GM18517 (cell line): Measurements from ENCODE around the gene GLT1D1.
"Not testable (repeated sequence)": the region's sequence is repeated elsewhere in the genome, so short reads cannot be mapped to it uniquely, and the experiment has no call there.

Source experiments
- ATAC-seq: cut with Tn5 transposase; IDR thresholded peaks from one replicate; pipeline ENCODE4 v1.9.1; 2021; ENCODE audit warnings: mild to moderate bottlenecking, moderate library complexity; ENCODE audit not compliant: unreplicated experiment

GLT1D1 gene

DNA sequence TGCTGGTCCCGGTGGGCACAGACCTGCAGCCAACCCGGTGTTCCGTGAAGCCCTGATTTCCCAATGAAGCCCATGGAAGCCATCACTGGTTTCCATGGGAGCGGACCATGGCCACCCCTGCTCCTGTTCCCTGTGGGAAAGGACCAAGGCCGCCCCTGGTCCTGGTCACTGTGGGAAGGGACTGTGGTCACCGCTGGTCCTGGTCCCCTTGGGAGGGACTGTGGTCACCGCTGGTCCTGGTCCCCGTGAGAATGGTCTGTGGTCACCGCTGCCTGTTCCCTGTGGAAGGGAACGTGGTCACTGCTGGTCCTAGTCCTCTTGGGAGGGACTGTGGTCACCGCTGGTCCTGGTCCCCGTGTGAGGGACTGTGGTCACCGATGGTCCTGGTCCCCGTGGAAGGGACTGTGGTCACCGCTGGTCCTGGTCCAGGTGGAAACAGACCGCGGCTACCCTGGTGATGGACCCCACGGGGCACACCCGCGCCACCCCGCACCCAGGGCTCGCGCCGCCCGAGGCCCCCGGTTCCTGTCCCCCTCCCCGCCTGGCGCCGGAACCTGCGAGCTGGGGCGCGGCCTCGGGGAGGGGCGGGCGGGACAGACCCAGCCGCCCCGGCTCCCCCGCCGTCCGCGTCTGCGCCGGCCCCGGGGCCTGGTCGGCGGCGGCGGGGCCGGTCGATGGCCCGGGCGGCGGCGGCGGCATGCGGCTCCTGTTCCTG, at the start of gene GLT1D1:
GLT1D1 (plus strand) TSS at position 594 of the 715 bp plus-strand sequence; CDS start at position 698, 104 bp downstream.
- no peak for ATAC-seq

DNA sequence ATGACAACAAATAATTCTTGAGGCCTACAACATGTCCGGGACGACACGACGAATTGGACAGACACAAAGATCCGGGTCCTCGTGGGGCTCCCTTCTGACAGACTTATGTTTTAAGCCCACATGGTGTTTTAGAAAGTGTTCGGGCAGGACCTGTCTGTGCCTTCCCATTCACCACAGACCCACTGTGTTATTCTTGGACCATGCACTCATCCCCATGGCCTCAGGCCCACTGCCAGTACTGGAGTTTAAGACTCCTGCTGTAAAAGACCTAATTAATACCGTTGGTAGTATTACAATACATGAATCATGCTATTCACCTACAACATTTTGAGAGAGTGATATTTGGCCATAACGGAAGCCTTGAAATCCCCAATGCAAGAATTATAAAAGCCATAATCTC, 49.5 kb upstream of the GLT1D1 start:
- ATAC-seq: no peak

DNA sequence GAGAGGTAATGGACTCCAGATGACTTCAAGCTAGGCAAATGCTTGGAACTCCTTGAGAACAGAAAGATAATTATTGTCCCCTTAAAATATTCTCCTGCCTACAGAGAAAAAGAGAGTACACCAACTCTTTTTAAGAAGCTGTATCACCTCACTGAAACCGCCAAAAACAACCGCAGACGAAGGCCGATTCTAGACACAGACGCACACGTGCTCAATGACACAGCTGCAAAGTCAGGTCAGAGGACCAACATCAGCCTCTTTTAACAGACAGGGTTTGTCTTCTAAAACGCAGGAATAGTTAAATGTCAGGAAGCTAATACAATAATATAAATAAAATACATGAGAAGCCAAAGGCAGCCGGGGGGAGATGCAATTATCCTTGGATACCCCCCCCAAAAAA, 48.5 kb upstream of the GLT1D1 start:
- no peak for ATAC-seq

DNA sequence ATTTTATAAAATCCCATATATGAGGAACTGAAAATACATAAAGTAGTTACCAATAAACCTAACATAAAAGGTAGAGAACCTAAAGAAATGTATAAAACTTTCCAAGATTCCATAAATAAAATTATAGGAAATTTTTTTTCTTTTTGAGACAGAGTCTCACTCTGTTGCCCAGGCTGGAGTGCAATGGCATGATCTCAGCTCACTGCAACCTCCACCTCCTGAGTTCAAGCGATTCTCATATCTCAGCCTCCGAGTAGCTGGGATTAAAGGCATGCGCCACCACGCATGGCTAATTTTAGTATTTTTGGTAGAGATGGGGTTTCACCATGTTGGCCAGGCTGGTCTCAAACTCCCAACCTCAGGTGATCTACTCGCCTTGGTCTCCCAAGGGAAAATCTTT, 47.9 kb upstream of the GLT1D1 start:
- not testable (repeated sequence) for ATAC-seq

DNA sequence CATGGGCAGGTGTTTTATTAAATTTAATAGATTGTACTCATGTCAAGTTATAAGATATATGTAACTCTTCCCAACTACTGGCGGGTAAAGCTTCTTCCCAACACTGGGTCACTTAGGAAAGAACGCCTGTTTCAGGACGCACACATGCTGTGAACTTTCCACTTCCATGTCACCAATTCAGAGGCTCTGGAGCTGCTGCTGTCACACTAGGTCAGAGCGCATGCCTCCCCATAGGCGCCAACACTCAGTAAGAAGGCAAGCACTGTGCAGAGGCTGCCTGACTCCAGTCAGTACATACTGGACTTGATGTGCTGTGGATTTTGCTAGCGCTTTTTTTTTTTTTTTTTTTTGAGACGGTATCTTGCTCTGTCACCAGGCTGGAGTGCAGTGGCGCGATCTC, 46.7 kb upstream of the GLT1D1 start:
- ATAC-seq: no peak

DNA sequence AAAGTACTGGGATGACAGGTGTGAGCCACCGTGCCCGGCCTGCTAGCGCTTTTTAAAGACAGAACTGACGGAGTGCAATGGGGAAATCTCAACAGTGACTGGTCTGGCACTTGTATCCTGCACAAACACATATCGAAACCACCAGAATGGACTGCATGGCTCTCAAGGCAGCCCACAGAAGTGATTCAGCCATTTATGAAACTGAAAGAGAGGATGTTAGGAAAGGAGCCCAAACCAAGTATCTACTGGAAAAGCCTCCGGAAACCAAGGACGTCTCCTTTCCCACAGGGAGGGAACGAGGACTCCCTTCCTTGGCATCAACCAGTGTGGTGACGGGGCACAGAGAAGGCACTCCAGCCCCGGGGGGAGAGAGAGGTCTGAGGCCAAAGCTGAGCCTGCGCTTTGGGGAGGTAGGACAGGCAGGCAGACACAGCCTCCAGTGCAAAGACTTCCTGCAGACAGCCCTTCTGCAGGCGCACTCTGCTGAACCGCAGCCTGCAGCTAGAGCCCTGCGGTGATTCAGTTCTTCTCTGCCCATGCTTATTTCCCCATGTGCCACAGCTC, 46.0 kb upstream of the GLT1D1 start:
- ATAC-seq: no peak

DNA sequence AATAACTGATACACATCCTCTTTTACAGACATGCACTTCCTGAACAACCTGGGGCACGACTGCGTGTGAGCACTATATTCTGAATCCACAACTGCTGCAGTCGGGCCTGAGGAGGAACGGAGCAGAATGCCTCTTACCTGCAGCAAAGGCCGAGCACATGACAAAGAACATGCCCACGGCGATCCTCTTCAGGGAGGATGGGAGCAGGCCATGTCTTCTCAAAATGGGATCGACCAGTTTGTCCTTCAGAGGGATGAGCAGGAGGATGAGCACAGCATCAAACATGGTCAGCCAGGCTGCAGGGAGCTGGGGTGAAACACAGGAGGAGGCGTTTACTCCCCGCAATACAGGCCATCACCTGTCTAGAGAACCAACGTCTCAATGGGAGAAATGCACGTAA, 44.6 kb upstream of the GLT1D1 start:
- ATAC-seq: no peak

DNA sequence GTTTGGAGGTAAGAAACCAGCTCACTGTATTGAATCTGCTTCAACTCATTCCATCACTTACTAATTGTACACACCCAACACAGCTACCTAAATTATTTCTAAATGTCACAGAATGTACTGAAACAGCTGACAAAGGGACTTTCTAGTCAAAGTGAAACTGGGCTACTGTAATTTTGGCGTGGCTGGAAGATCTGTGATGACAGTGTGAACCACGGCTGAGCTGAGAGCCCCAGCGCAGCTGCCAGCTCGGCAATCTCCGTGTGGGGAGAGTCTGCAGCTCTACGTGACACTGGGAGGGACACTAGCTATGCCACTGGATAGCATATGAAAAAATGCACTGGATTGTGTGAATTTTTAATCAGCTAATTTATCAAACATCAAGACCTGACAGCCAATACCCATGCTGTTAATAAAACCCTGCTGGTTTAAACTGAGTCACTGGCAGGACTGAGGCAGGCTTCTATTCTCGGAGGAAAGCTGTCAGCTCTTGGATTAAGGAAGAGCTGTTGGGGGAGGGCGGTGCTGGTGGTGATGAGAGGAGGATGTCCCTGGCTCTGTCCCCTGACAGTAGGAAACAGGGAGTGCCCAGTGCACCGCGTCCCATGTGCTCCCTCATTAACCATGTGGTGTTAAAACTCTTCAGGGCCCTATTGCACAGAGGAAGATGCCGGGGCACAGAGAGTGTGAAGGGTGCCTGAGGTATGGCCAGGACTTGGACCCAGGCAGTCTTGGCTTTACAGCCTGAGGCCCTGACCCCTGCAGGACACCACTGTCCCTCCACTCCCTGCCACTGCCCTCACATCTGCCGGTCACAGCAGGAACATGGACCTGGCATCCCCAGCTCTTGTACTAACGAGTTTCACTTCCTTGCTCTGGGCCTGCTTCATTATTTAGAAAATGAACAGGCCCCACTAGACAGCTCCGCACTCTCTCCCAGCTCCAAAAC, 42.8 kb upstream of the GLT1D1 start:
- peak; percentile 68 for ATAC-seq

DNA sequence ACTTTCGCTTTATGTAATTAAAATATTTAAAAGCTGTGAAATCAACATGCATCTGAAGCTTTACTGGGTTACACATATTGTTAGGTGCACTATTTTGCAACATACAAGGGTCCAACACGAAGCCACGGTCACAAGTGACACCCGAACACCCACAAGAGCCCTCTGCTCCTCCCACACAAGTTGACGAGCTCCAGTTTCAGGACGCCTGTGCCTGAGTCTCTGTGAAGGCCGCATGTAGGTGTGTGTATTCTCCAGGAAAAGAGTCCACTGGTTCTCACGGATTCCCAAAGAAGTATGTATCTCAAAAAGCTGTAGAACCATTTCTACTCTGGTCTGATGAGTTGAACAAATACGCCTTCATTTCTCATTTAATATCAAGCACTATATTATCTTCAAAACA, 41.5 kb upstream of the GLT1D1 start:
- no peak for ATAC-seq

DNA sequence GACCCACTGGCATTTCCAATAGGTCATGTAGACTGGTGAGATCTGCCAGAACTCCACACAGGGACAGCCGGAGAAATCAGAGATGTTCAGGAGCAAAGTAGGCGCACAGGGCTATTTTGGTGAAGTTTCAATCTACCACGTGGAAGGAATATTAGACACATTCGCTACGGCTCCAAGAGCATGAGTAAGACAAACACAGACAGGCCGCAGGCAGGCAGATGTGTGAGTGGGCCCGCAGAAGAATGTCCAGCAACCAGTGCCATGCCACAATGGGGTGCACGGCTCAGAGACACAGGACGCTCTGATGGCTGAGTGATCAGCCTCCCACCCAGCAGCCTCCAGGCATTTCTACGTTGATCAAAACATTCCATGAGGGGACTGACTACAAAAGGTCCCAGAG, 39.9 kb upstream of the GLT1D1 start:
- no peak for ATAC-seq

DNA sequence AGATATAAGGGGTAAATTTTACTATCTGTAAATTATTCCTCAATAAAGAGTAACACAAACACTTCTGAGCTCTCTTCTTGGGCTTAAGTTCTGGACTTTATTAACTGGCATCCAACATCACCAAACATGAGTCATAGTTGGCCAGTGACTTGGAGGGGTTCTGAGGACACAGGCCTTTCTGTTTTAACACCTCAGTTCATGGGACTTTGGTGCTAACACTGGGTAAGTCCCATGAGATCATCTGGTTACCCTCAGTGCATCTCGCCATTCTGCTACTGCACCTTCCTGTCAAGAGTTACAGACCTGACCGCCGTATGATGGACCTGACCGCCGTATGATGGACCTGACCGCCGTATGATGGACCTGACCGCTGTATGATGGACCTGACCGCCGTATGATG, 39.4 kb upstream of the GLT1D1 start:
- no peak for ATAC-seq

DNA sequence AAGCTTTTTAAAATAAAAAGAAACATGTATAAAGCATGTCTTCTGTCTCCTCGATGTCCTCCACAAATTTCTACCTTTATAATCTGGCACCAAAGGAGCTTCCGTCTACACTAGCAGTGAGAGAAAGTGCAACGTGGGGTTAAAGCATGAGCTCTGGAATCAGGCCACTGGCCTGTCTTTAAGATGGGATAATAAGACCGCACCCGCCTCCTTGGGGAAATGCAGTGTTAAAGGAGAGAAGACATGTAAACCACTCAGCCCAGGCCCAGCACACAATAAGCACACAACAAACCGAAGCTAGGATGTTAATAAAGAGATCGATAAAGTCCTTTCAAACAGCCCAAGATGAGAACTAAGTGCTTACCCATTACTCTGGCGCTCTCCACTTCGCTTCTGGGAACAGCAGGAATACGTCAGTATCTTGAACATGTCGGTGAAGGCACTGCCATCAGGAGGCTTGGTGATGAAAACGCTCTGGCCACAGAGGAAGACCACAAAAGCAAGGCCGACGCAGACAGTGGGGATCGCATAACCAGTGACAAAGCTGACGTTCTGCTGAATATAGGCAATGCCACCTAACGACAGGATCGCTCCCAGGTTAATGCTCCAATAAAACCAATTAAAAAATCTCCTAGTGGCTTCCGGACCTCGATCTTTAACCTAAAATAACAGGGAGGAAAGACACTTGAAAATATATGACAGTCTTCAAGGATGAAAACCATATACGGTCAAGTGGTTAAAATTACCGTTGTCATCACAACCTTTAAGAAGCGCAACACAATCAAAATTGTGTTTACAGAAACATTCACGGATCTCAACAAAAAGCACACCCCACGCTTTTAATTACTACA, 38.6 kb upstream of the GLT1D1 start:
- ATAC-seq: no peak

DNA sequence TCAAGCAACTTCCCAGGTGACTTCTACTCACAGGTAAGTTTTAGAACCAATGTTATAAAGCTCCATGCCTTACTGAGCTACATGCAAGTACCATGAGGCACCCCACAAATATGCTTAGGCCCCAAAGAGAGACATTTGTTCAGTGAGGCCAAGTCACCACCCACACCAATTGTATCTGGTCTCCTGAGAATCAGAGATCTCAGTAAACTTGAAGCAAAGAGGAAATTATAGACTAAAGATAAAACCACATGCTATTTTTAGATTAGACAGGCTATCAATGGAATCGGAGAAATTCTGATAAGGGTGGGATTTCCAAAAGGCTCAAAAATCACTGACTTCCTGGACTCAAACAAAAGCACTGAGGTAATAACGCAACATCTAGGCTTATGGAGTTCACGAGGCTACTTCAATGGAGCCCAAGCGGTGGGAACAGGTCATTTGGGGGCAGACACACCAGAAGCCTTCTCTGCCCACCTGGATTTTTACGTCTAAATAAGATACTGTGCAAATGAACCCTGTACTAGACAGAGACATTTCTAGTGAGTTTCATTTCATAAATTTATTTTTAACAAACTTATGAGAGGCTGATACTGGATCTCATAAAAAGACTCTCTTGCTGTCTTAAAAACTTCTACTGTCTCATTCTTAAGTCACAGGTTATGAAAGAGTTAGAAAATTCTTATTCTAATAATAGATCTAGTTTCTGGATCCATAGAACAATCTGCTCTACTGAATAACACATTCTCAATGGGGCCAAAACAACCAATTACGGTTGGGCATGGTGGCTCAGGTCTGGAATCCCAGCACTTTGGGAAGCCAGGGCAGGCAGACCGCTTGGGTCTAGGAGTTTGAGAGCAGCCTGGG, 37.3 kb upstream of the GLT1D1 start:
- ATAC-seq: no peak

DNA sequence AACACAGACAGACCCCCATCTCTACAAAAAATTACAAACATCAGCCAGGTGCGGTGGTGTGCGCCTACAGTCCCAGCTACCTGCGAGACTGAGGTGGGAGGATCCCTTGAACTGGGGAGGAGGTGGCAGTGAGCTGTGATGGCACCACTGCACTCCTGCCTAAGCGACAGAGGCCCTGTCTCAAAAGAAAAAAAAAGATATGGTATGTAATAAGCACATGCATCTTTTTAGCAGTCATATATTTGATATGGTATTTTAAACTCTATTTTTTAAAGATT, 36.7 kb upstream of the GLT1D1 start:
- ATAC-seq: no peak

DNA sequence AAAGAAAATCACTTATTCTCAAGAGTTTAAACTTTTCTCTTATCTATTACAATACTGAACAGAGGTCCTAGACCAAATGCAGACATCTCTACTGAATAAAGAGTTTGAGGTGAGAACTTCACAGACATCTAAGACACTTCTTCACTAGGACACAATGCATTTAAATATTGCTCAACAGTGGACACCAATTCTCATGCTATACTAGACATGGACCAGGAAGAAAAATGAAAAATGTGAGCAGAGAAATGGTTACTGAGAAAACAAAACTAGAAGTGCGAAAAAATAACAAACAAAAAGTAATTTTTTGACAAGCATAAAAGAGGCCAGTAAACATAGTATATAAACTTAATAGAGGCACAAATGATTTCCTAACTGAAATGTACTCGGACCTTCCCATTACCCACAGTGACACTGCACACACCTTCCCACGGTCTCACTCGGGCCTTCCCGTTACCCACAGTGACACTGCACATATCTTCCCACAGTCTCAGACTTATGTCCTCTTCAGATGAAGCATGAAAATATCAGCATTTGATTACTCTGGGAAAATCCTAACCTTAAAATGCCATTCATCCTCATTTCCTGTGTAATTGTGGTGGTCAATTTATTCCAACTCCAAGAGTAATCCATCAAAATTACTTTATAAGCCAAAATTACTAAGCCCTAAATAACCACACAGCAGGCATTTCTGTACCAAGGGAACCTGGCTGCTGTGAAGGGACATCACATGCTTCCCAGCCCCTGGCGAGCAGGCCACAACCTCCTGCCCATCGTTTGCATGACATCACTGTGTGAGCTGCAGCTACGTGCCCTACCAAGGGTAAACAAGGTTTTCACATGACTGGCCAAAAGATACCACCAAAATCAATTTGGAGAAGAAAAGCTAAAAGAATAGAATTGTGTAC, 35.9 kb upstream of the GLT1D1 start:
- ATAC-seq: peak; percentile 38

DNA sequence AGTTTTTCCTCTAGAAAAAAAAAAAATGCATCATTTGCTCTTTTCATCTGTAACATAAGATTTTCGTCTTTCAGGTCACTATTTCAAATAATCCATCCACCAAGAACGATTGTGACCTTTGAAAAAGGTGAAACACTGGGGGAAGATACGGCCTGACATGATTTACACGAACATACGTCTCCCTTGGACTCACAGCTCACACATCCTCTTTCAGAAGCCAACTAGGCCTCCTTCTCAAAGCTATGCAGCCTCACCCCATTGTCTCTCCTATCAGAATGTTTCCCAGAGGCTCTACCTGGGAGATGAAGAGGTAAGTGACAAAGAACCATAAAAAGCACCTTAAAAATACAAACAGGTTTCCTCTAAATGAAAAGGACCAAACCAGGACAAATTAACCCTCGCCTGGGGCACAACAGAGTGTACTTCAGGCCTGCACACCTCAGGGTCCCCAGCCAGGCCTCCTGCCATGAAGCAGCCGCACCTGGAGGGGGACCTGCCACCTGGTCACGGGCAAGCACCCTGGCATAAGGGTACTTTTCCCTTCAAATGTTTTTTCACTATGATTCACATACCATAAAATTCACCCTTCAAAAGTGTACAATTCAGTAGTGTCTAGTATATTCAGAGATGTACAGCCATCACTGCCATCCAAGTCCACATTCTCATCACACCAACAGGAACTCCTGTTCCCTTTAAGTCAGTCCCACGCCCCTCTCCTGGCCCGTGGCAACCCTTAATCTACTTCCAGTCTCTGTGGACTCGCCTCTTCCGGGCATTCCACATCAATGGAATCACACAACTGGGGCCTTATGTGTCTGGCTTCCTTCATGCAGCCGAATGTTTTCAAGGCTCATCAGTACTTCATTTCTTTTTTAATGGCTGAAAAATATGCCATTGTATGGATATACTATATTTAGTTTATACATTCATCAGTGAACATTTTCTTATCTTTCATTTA, 34.9 kb upstream of the GLT1D1 start:
- peak; percentile 46 for ATAC-seq

DNA sequence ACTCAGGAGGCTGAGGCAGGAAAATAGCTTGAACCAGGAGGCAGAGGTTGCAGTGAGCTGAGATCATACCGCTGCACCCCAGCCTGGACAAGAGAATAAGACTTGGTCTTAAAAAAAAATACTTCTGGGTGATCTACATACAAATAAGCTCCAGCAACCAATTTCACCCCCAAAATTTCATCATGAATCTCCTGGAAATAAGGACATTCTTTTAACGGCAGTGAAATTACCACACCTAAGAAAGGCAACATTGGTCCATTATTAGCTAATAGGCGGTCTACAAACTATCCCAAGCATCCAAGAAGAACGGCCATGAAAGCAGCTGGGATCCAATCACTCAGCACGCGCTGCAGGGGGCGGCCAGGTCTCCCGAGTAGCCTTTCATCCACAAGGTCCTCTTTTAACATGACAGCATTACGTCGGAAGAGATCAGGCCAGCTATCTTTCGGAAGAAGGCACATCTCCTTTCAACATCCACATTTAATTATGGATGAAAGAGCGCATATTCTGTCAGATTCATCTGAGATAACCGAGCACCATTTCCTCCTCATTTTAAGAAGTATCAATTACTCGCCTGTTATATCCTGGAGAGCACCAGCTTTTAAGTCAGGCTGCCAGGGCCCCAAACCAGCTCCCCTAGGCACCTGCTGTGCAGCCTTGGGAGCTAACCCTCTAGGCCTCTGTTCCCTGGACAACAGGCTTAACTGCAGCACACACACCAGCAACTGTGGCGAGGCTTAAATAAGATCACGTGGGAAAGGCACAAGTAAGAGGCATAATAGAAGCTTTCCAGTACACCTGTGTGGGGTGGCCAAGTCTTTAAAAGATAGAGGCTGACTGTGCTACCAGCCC, 33.8 kb upstream of the GLT1D1 start:
- ATAC-seq: no peak
